Kidney (tissue), 14 donors: Measurements from ENCODE around the gene SLC7A1. TPM values are rescaled to one million over a fixed set of nuclear protein-coding genes. Genes with fewer than 3 reads are reported as not detected.

Experiments used
- DNase-seq, 5 donors: peaks; one replicate each; pipeline ENCODE4 v3.0.0-alpha.2; 2013 to 2020
- FAIRE-seq: peaks from 2 replicates; lab custom pipeline; 2012; peaks lifted over from hg19 to GRCh38; lab: Jason Lieb, UNC
- H3K27ac ChIP-seq, 2 donors: one replicate each; pipeline ENCODE4 v1.7.0; 2013; ENCODE audit warnings: low read depth in 2 of 2, low read length in 2 of 2, inconsistent platforms in 1 of 2
- H3K27me3 ChIP-seq: one replicate; pipeline ENCODE4 v1.7.1; 2013; ENCODE audit warnings: low read length, inconsistent platforms; ENCODE audit not compliant: control insufficient read depth, insufficient read depth
- H3K36me3 ChIP-seq, 3 donors: one replicate each; pipeline versions ENCODE4 v1.7.0 to v1.7.1; 2013; ENCODE audit warnings: low read length in 3 of 3, control low read depth in 1 of 3, inconsistent platforms in 1 of 3; ENCODE audit not compliant: insufficient read depth in 3 of 3, control insufficient read depth in 2 of 3
- H3K4me1 ChIP-seq, 3 donors: one replicate each; pipeline versions ENCODE4 v1.7.0 to v1.7.1; 2013; ENCODE audit warnings: low read length in 3 of 3, inconsistent platforms in 1 of 3, low read depth in 1 of 3; ENCODE audit not compliant: control insufficient read depth in 2 of 3, insufficient read depth in 2 of 3
- H3K4me3 ChIP-seq, 3 donors: one replicate each; pipeline versions ENCODE4 v1.7.0 to v1.8.1; 2013; ENCODE audit warnings: low read length in 3 of 3, control low read depth in 1 of 3, inconsistent platforms in 1 of 3
- H3K9ac ChIP-seq, 3 donors: one replicate each; pipeline versions ENCODE4 v1.7.0 to v1.7.1; 2013; ENCODE audit warnings: low read length in 3 of 3, control low read depth in 1 of 3, inconsistent platforms in 1 of 3
- H3K9me3 ChIP-seq, 3 donors: one replicate each; pipeline versions ENCODE4 v1.7.0 to v1.7.1; 2013; ENCODE audit warnings: low read length in 3 of 3, control low read depth in 1 of 3, inconsistent platforms in 1 of 3; ENCODE audit not compliant: control insufficient read depth in 2 of 3, insufficient read depth in 1 of 3
- intact Hi-C: fragments of 100-400 bp; cut with DNase I; formaldehyde crosslinking; loops from one replicate; pipeline ENCODE4 v1.11.1; 2022
- polyA plus RNA-seq: library from polyadenylated mRNA; stranded (reverse); fragments of 350-450 nt; fragmentation: Illumina TruSeq; extraction: RNeasy Lipid Tissue Mini Kit (QIAGEN cat#74804); gene quantifications from one replicate; pipeline ENCODE4 v1.2.3, GENCODE V29; 2014; ENCODE audit warnings: low read depth, low replicate concordance; ENCODE audit not compliant: insufficient read depth
- total RNA-seq: library from RNA; stranded (reverse); fragmentation: NEBNext Ultra II Directional; extraction: Animal tissue kit (Norgen Biotek cat#: 25700); gene quantifications from one replicate; pipeline ENCODE4 v1.2.1, GENCODE V29; 2021
- TF ChIP-seq, protein P1 (sequence below): IDR thresholded peaks from 3 replicates; pipeline ENCODE4 v1.5.1; 2012; ENCODE audit warnings: mild to moderate bottlenecking, moderate library complexity, borderline replicate concordance; ENCODE audit not compliant: insufficient read depth; ENCODE audit errors: extremely low read depth
- donor health status: control.
- donor health status: control.
- donor health status: control.
- donor health status: control.
- donor health status: control.
- donor health status: DM: yes; HTN: yes; CAD: no.
- donor health status: Normal renal cell carcinoma (clear cell type).

Gene SLC7A1
- total and polyA plus RNA-seq, 2 donors from 2014 or later = 2.8 to 64.5 TPM

- intact Hi-C loops = no loop called here
- H3K36me3 ChIP-seq = no peaks in the 10 kb centered on the region
Observed at GRCh38 chr13:29529754-29530153, 65.7 kb downstream of the SLC7A1 start.

DNA sequence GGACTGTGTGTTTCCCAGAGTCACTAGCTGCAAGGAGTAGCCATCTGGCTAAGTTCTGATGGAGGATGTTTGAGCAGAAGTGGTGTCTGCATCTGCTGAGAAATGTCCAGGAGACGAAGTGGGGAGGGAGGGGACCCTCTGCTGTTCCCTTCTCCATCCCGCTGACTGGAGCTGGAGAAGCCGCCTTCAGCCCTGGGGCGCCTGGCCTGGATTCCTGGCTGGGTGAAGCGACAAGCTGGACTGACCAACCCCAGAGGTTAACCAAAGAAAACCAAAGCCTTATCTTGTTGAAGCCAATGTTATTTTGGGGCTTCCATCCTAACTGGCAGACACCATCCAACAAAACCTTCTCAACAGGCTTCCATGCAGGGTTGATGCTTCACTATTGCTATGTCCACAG, 67.6 kb downstream of the SLC7A1 start:
- TF ChIP-seq, protein P1, sequence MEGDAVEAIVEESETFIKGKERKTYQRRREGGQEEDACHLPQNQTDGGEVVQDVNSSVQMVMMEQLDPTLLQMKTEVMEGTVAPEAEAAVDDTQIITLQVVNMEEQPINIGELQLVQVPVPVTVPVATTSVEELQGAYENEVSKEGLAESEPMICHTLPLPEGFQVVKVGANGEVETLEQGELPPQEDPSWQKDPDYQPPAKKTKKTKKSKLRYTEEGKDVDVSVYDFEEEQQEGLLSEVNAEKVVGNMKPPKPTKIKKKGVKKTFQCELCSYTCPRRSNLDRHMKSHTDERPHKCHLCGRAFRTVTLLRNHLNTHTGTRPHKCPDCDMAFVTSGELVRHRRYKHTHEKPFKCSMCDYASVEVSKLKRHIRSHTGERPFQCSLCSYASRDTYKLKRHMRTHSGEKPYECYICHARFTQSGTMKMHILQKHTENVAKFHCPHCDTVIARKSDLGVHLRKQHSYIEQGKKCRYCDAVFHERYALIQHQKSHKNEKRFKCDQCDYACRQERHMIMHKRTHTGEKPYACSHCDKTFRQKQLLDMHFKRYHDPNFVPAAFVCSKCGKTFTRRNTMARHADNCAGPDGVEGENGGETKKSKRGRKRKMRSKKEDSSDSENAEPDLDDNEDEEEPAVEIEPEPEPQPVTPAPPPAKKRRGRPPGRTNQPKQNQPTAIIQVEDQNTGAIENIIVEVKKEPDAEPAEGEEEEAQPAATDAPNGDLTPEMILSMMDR = no peak
- FAIRE-seq (no peak), DNase-seq (no peak)
- Histone ChIP-seq H3K9me3 (no peaks in the 10 kb centered on the region), H3K4me1 (no peaks in the 10 kb centered on the region), H3K36me3 (no peaks in the 10 kb centered on the region), H3K27ac (no peak overlapping the region), H3K4me3 (no peak overlapping the region), H3K27me3 (no peaks in the 10 kb centered on the region), H3K9ac (no peak overlapping the region)
- intact Hi-C loops = no loop called here

More at GRCh38 chr13:29529754-29530153, 65.7 kb downstream of the SLC7A1 start:
- DNase-seq (no peak), FAIRE-seq (no peak)
- H3K9me3 ChIP-seq = no peaks in the 10 kb centered on the region
- H3K4me3 ChIP-seq = no peak overlapping the region
- H3K9ac ChIP-seq = no peak overlapping the region
- TF ChIP-seq, protein P1 = no peak
- H3K27ac ChIP-seq = no peak overlapping the region
- no peaks in the 10 kb centered on the region for H3K27me3 ChIP-seq
- H3K4me1 ChIP-seq = no peaks in the 10 kb centered on the region

DNA sequence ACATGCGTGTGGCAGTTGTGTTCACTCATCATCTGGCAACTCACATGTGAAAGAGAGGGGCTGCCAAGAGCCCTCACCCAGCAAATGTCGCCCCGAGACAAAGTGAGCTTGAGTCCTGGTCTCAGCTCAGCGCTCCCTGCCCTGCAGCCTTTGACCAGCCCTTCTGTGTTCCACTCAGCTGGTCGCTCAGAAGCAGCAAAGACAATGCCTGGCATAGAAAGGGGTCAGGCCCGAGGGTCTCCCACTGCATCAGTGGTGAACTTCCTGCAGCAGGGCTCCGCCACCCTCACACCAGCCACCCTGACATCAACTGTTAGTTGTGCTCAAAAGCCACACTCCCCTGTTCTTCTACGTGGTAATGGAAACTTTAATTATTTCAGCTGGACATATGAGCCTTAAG, 68.0 kb downstream of the SLC7A1 start:
- TF ChIP-seq, protein P1 = no peak
- DNase-seq = peak in 1 of 5 donors; percentile 24
- Histone ChIP-seq H3K4me1 (no peaks in the 10 kb centered on the region), H3K9ac (no peak overlapping the region), H3K4me3 (no peak overlapping the region), H3K9me3 (no peaks in the 10 kb centered on the region), H3K36me3 (no peaks in the 10 kb centered on the region), H3K27ac (no peak overlapping the region), H3K27me3 (no peaks in the 10 kb centered on the region)
- no peak for FAIRE-seq
- intact Hi-C loops = no loop called here

DNA sequence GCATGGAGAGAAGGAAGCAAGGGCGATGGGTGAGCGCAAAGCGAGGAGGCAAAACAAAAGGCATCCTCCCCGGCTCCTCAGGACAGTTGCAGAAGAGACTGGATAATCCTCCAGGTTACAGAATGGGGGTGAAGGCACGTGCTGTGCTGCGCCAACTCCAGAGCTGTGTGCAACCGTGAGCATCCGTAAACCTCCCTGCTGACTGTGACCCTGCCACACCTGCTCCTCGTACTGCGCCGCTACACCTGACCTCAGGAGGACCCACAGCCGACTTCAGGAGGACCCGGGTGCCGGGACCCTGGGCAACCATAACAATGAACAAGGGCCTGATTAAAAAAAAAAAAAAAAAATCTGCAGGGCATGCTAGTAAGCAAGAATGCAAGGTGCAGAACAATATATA, 68.7 kb downstream of the SLC7A1 start:
- TF ChIP-seq, protein P1 = no peak
- Histone ChIP-seq H3K9me3 (no peaks in the 10 kb centered on the region), H3K36me3 (no peaks in the 10 kb centered on the region), H3K4me1 (no peaks in the 10 kb centered on the region), H3K9ac (no peak overlapping the region), H3K27ac (no peak overlapping the region), H3K27me3 (no peaks in the 10 kb centered on the region), H3K4me3 (no peak overlapping the region)
- DNase-seq = no peak
- no peak for FAIRE-seq
- intact Hi-C loops = no loop called here
